Measurements from ENCODE around the gene NUDT15.

Gene NUDT15

GRCh38 chr13:48068036-48068435 is 30.5 kb downstream of the NUDT15 start:
- H3K27ac ChIP-seq: no peak overlapping the region

GRCh38 chr13:48068952-48069351 is 31.4 kb downstream of the NUDT15 start:
- H3K27ac ChIP-seq: no peak overlapping the region
- TF ChIP-seq CTCF (IDR thresholded peaks at IDR 0.05): no peak
- TF ChIP-seq ZFX (IDR thresholded peaks at IDR 0.05; ENCODE audit: borderline replicate concordance): no peak

More at GRCh38 chr13:48068036-48068435, 30.5 kb downstream of the NUDT15 start:
- TF ChIP-seq ZFX (IDR thresholded peaks at IDR 0.05; ENCODE audit: borderline replicate concordance) (no peak), CTCF (IDR thresholded peaks at IDR 0.05) (0 out of 2 replicates have a peak, but pooled peaks have one; percentile 20)

GRCh38 chr13:48069573-48069972 is 32.0 kb downstream of the NUDT15 start:
- TF ChIP-seq CTCF (IDR thresholded peaks at IDR 0.05) (no peak), ZFX (IDR thresholded peaks at IDR 0.05; ENCODE audit: borderline replicate concordance) (no peak)
- no peak overlapping the region for H3K27ac ChIP-seq

GRCh38 chr13:48070942-48071341 is 33.4 kb downstream of the NUDT15 start:
- no peak overlapping the region for H3K27ac ChIP-seq
- no peak for TF ChIP-seq ZFX (IDR thresholded peaks at IDR 0.05; ENCODE audit: borderline replicate concordance)
- TF ChIP-seq CTCF (IDR thresholded peaks at IDR 0.05): no peak

GRCh38 chr13:48072304-48072703 is 34.8 kb downstream of the NUDT15 start:
- TF ChIP-seq ZFX (IDR thresholded peaks at IDR 0.05; ENCODE audit: borderline replicate concordance) (no peak), CTCF (IDR thresholded peaks at IDR 0.05) (no peak)
- no peak overlapping the region for H3K27ac ChIP-seq

- no peak overlapping the region for H3K27ac ChIP-seq
- TF ChIP-seq ZFX (IDR thresholded peaks at IDR 0.05; ENCODE audit: borderline replicate concordance) (no peak), CTCF (IDR thresholded peaks at IDR 0.05) (no peak)
Measured at GRCh38 chr13:48072787-48073186, 35.3 kb downstream of the NUDT15 start.

GRCh38 chr13:48074006-48074405 is 36.5 kb downstream of the NUDT15 start:
- TF ChIP-seq ZFX (IDR thresholded peaks at IDR 0.05; ENCODE audit: borderline replicate concordance): no peak
- TF ChIP-seq CTCF (IDR thresholded peaks at IDR 0.05): no peak
- H3K27ac ChIP-seq: no peak overlapping the region
